HG02759 (cell line): ENCODE data around the gene C3orf18.
A peak's percentile ranks its signal among the peaks of the same experiment; 100 is the strongest.

Experiments used
- ATAC-seq: cut with Tn5 transposase; IDR thresholded peaks from one replicate; pipeline ENCODE4 v1.9.1; 2021; ENCODE audit warnings: mild to moderate bottlenecking, moderate library complexity; ENCODE audit not compliant: unreplicated experiment

The C3orf18 gene

DNA sequence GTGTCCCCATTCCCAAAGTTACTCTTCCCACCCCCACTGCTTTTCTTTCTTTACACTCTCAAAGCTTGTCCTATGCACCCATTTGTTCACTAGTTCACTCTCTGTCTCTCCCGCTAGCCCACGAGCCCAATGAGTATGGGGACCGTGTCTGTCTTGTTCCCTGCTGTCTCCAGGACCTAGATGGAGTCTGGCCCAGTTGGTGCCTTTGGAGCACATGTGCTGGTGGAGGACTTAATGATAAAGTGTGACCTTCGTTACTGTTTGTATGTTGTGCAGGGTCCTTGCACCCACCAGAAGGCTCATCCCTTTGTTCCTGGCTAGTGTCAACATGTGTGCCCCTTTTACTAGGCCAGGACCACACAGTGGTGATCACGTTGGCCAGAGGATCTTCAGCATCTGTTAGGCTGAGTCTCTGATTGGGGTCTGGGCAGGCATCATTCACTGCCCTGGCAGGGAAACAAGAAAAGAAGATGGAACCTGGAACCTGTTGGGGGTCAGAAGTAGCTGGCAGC, 36.6 kb upstream of the C3orf18 start:
- ATAC-seq = no peak

DNA sequence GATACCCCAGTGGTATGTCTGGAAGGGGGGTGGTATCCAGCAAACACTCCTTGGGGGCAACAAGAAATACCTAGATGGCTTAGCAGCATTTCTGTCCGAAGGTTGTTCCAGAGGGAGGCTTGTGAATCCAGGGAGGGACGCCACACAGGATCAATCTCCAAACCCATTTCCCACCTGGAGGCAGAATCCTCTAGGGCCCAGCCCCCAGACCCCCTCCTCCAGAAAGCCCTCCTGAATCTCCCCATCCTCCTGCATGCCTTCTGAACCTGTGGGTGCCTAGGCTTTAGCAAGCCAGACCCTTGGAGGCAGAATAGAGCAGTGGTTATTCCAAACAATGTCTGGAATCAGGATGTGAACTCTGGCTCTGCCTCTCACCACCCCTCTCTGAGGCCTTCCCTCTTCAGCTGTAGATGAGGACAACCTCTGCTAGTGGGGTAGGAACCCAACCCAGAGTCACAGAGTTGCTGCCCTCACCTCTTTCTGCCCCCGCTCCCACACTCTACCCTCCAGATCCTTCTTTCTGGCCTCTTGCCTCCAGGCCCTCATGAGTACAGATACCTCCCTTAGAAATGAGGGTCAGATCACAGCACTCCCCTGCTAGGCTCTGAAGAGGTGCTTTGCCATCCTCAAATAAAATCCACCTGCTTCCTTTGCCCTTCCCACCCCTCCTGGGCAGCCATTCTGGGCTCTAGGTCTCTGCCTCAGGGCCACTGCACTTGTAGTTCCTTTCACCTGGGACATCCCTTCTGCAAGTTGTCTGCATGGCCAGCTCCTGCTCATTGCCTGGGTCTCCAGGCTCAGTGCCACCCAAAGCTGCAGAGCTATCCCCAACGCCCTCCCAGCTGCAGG, 35.9 kb upstream of the C3orf18 start:
- no peak for ATAC-seq

DNA sequence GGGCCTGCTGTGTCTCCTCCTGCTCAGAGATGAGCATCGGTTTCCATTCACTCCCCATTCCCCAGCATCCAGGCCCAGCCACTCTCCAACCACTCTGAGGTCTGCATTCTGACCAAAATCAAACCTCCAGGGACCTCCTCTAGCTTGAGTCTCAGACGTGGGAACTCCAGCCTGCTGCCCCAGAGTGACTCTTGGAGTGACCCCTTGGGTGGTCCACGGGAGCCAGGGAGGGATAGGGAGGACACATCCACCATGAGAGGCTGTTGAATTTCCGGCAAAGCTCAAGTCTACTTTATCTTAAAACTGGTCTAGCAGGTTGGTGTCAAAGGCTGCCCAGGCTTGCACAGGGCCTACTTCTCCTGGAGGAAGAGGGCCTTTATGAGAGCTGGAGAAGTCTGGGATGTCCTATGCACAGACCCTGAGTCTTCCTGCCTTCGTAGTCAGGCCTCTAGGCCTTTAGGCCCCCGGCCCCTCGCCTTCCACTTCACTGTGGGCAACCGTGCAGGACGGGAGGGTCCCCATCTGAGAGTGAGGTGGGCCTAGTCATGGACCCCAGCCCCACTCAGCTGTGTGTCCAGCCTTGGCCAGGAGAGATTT, 35.1 kb upstream of the C3orf18 start:
- ATAC-seq = no peak

DNA sequence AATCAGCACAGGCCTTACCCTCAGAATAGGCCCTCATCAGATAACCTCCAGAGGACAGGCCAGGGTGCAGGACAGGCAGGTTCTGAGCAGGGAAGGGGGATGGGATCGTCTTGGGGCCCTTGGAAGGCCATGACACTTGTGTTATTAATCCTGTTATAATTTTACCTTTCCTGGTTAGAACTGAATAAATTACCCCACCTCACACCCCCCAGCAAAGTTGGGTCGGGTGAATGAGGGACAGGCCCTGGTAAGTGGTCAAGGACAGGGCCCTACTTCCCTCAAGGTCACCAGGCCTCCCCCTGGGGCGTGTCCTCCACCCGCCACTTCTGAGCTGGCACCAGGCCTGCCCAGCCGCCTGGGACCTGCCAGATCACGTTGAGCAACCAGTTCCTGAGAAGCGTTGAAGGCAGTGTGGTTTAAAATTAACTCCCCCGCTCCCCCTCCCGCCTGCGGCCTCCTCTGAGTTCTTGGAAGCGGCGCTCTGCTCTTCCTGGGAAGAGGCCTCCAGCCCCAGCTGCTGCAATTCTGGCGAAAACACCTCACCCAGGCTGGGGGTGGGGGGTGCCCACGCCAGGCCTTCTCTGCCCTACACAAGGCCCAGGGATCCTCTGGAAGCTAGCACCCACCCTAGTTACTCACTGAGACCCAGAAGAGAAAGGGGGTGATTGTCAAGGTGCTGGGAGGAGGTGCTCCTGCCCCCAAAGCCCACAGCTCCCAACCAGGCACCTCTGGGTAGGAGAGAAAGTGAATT, 33.5 kb upstream of the C3orf18 start:
- peak; percentile 75 for ATAC-seq

DNA sequence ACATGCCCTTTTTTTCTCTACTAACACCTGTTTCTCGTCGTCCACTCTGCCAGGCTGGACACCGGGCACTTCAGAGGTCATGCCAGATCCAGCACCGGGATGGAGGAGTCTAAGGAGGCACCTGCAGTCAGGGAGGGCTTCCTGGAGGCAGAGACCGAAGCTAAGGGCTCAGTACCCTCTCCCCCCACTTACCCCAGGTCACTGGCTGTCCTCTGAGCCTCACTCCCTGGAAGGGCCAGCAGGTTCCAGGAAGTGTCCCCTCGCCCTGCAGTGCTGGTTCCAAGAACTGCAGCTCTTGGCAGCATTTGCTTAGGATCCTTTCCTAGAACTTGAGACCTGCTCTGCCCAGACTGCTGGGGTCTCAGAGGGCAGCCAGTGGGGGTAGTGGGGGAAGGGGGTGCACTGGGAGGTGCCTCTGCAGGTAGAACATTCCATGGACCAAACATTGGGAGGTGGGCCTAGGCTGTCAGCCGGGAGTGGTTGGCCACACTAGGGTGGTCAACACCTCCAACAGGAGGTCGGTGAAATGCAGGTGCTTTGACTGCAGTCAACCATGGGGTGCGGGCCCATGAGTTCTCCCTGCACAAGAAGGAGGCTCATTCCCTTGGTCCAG, 32.7 kb upstream of the C3orf18 start:
- no peak for ATAC-seq

DNA sequence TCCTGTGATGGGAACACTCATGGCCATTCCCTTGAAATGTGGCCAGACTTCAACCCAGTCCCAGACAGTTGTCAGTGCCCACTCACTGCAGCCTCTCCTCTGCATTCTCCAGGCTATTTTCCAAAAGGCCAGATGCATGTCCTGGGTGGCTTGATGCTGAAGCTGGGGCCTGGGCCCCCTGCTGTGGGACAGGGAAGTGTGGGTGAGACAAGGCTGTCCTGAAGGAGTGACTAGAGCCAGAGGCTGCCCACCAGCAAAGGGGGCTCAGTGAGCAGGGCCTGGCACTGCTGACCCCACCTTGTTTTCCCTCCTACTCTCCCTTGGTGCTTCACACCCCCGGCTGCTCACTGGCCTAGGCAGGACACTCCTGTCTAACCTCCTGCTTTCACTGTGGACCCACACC, 32.2 kb upstream of the C3orf18 start:
- no peak for ATAC-seq

DNA sequence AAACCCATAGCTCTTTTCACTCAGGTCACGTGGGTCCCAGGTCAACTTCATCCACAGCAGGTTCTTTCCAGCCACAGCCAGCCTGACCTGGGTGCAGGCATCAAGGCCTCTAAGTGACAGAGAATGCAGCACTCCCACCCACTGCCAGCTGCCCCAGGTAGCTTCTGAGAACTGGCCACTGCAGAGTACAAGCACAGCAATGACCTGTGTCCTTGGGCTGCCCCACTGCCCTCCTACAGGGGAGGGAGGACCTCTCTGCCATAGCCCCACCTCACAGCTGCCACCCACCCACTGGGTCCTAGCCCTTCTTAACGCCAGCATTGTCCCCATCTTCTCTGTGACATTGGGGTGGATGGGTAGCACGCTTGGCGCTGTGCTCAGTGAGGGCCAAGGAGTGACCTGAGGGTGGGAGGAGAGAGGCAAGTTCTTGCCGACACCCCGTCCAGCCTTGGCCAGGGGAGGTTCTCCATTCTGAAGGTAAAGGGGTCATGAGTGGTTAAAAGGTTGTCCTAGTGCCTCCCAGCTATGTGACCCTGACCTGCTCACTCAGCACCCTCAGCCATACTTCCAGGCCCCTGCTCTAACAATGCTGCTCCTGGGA, 31.7 kb upstream of the C3orf18 start:
- ATAC-seq = no peak

DNA sequence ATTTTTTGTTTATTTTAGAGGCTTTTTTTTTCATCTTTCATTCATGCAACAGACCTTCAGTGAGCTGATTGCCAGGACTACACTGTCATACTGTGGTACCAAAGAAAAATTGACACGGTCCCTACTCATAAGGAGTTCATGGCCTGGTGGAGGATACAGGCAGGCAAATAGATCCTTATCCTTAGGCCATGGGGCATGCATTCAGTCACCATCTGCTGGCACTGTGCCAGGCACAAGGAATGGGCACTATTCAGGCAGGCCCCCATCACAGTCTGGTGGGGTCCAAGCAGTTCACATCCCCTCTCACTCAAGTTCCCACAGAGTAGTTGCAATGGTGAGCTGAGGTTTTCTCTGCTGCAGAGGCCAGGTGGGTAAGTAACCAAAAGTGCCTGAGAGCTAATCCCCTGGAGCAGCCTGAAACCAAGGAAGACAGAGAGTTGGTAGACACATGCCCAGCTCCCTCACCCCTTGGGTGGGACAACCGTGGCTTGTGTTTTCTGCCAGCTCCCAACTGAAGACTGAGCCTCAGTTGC, 26.8 kb upstream of the C3orf18 start:
- no peak for ATAC-seq

DNA sequence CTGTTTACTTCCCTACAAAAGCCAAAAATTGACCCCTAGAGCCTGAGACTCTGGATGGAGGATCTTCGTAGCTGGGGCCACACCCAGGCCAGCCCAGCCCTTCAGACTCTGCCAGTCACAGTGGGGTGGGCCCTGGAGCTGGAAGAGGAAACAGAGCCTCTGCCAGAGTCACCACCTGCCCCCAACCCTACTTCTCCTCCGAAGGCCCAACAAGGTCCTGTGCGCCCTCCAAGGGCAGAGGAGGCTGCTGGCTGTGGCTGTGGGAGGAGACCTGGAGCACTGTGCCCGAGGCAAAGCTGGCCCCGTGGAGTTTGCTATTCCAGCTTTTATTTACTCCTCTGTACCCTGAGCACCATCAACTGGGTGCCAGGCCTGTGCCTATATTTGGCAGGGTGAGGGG, 25.0 kb upstream of the C3orf18 start:
- ATAC-seq = no peak

DNA sequence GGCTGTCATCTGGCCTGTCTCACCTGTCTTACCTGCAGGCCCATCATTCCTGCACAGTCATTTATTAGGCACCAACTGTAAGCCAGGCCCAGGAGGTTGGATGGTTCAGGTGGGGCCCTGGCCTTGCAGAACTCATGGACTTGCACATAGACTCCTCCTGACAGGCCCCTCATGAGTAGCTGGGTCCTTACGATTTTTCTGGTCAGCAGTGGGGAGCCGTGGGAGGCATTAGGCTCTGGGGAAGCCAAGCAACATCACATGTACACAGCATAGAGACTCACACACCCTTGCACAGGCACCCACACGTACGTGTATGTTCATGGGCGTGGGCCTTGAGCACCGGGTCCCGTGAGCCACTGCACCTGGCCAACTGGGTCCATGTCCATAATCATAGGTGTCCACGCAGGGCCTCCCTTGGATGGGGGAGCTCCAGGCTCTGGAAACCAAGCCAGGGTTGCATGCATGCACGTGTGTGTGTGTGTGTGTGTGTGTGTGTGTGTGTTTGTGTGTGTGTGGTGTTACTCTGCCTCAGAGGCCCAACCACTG, 23.7 kb upstream of the C3orf18 start:
- no peak for ATAC-seq

DNA sequence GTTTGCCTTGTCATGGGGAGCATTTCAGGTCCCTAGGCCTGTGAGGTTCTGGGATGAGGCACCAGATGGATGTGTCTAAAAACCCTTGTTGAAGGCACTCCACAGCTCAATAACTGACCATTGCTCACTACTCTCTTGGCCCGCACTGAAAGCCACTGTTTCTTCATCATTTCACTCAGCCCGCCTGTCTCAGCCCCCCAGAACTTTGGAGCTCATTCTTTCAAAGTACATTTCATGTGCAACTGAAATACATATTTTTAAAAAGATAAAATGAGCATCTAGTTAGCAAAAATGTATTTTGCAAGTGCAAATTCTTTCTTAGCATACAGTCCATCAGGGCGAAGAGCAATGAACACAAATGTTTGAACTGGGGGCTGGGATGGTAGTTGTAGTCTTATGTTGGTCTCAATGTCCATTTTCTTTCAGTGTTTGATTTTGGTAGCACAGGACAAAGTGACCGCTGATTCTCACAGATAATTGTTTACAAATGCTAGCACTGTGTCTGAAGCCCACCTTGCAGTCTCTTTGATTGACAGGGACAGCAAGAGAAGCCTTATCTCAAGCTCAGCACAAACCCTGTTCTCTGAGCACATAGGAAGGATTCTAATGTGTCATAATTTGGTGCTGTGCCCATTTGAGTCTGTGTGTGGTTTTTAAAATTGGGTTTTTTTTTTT, 21.3 kb upstream of the C3orf18 start:
- no peak for ATAC-seq

DNA sequence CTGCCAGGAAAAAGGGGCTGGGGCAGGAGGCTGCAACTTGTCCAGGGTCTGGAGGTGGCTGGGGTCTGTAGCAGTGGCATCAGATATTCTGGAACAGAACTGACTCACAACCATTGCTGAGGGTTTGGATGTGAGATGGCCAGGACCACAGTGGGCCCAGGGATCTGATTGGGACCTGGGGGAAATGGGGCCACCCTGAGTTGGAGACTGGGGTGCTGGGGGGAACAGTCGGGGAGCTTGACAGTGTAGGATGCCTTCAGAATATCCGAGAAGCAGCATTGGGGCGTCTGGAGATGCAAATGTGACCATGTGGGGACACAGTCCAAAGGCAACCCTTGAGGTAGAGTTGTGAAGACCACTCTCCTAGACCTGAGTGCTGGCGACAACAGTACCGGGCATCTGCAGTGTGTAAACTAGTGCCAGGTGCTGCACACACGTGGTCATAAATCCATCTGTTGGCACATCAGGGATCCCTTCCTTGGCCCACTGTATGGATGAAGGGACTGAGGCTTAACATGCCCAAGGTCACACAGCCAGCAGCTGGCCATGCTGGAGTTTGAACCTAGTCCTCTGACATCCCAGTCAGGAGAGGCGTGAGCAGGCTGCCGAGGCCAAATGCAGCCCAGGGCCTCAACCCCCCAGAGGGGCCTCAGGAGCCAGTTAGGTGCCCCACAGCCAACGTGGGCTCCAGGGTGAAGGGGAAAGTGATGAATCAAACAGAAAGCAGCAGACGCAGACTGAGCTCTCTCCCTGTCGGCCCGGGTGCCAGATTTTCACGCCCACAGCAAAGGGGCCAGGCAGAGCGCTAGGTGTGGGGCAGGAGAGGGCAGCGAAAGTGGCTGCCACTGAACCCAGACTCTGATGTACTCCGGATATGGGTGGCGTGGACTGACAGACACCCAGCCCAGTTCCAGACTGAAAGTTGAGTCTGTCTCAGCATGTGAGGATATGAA, 20.5 kb upstream of the C3orf18 start:
- peak; percentile 37 for ATAC-seq

DNA sequence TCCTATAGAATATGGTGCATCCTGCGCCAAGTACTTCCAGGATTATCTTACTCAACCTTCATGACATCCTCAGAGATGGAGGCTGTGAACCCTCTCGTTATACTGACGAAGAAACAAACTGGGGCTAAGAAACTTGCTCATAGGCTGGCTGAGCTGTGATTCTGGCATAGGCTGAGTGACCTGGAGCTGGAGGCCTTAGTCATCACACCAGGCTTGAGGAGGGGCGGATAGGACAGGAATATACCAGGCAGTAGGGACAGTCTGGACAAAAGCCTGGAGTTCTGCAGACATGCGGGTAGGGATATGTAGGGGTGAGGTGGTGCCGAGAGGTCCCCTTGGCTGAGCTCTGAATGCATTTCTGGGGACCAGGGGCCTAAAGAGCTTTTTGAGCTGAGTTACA, 19.8 kb upstream of the C3orf18 start:
- no peak for ATAC-seq

DNA sequence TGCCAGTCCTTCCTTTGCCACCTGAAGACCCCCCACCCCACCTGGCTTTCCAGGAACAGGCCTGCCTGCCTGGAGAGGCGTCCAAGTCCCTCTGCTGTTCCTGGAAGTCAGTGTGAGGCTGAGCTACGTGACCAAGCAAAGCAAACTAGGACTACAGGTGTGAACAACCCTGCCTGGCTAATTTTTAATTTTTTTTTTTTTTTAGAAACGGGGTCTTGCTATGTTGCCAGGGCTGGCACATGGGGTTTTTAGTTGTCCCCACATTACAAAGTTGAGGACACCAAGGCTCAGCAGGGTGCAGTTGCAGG, 19.2 kb upstream of the C3orf18 start:
- no peak for ATAC-seq

DNA sequence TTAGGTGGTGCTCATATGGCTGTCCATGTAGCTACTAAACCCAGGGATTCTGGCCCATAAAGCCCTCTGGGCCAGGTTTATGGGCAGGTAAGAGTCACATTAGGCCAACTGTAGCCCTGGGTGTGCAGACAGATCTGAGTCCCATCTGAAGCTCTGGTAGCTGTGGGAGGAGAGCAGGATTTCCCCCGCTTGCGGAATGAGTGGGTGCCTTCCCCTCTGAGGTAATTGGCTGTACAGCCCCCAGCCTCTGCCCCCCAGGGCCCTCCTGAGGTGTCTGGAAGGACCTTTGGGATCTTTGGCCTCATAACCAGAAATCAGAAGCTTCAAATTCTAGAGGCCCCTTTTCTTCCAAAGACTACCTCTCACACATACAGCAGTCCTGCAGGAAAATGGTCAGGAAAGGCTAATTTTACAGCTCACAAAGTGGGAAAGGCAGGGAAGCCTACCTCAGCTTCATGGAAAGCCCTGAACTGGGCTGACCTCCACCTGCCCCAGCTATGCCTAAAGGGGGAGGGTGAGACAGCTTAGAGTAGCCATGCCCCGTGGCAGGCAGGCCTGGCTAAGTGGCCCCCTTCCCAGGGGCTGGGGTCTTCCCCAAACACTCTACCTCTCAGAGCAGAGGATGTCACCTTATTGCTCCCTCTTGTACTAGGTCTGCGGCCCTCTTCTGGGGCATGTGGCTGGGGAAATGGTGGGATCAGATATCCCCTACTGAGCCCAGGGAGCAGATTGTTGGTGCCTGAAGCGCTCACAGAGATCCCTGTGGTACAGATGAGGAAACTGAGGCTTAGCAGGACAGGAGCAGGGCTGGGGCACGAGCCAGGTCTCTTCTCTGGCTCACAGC, 18.6 kb upstream of the C3orf18 start:
- ATAC-seq = peak; percentile 30

DNA sequence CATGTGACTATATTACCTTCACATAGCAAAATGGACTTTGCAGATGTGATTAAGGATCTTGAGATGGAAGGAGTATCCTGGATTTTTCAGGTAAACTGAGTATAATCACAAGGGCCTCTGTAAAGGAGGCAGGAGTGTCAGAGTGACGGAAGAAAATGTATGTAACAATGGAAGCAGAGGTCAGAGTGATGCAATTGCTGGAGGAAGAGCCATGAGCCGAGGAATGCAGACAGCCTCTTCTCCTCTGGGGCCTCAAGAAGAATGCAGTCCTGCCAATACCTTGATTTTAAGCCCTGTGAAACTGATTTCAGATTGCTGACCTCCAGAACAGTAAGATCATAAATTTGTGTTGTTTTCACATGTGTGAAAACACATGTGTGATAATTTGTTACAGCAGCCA, 16.8 kb upstream of the C3orf18 start:
- ATAC-seq = no peak

DNA sequence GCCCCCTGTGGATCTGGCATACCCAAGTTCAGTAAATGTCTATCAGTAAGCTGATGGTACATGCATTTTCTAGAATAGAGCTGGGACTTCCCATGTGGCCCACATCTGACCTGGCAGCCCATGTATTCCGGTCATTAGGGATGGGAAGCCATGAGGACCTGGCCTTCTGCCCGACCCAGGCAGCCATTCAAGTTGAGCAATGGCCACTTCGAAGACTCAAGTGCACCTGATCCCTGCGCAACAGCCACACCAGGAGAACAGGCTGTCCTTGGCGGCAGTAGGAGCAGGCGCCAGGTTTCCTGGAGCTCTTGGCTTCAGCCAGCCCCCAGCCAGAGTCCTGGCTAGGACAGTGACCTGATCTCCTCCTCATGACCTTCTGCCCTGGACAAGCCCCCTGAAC, 16.4 kb upstream of the C3orf18 start:
- no peak for ATAC-seq

DNA sequence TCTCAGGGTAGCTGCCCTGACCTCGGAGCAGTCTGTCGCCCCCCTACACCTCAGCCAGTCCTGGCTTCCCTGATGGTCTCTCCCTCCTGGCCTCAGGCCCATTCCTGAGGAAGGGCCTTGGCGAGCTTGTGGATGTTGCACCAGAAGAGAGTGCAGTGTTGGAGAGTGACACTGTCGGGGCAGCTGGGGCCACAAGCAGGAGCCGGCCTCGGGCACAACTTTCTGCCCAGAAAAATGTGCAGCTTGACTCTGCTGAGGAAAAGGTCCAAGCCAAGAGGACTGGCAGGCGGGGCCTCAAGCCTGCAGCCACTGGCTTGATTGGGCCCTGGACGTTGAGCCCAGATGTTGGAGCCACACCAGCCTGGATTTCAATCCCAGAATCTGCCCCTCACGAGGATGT, 14.5 kb upstream of the C3orf18 start:
- ATAC-seq = no peak
